ENCODE data around the gene SMYD4. TPM values are rescaled to one million over a fixed set of nuclear protein-coding genes. Genes with fewer than 3 reads are reported as not detected.

SMYD4 gene
- total and polyA plus RNA-seq, 2 experiments from 2014 or later = 17.0 to 21.9 TPM

- TF ChIP-seq CREB1 (CRISPR knock-in tag; IDR thresholded peaks at IDR 0.05; ENCODE audit: low read depth) (no peak), ZNF114 (CRISPR knock-in tag; IDR thresholded peaks at IDR 0.05) (no peak), ZNF462 (CRISPR knock-in tag; IDR thresholded peaks at IDR 0.05) (no peak), ZNF331 (CRISPR knock-in tag; IDR thresholded peaks at IDR 0.05; ENCODE audit: low read depth) (no peak), NANOG (IDR thresholded peaks at IDR 0.05; ENCODE audit: borderline replicate concordance) (no peak), JUNB (IDR thresholded peaks at IDR 0.05; ENCODE audit: unreplicated experiment) (no peak), STAT1 (IDR thresholded peaks at IDR 0.05; ENCODE audit: unreplicated experiment) (no peak)
Observed at GRCh38 chr17:1797323-1797722, 32.4 kb downstream of the SMYD4 start (continued).

- no peaks in the 10 kb centered on the region for H3K9me2 ChIP-seq (ENCODE audit: insufficient read depth)
- H3K4me3 Mint-ChIP-seq = no peak overlapping the region
- TF ChIP-seq JUNB (IDR thresholded peaks at IDR 0.05; ENCODE audit: unreplicated experiment) (no peak), CREB1 (CRISPR knock-in tag; IDR thresholded peaks at IDR 0.05; ENCODE audit: low read depth) (no peak), EZH2phosphoT487 (IDR thresholded peaks at IDR 0.05; ENCODE audit: unreplicated experiment) (no peak), ZNF331 (CRISPR knock-in tag; IDR thresholded peaks at IDR 0.05; ENCODE audit: low read depth) (no peak), REST (IDR thresholded peaks at IDR 0.05; ENCODE audit: unreplicated experiment) (no peak), POLR2AphosphoS5 (IDR thresholded peaks at IDR 0.05; ENCODE audit: low read depth) (no peak), ZNF114 (CRISPR knock-in tag; IDR thresholded peaks at IDR 0.05) (no peak), STAT1 (IDR thresholded peaks at IDR 0.05; ENCODE audit: unreplicated experiment) (no peak)
Observed at GRCh38 chr17:1796800-1797199, 32.9 kb downstream of the SMYD4 start.

More at GRCh38 chr17:1796800-1797199, 32.9 kb downstream of the SMYD4 start:
- Histone ChIP-seq H3K4me1 (ENCODE audit: insufficient read depth) (no peaks in the 10 kb centered on the region), H3F3A (replicated peaks; ENCODE audit: low read depth) (no peaks in the 10 kb centered on the region), H3K4me2 (no peak overlapping the region), H2AFZ (no peak overlapping the region), H3K4me3 (no peak overlapping the region), H3K36me3 (ENCODE audit: insufficient read depth) (0 out of 2 replicates have a peak, but pooled peaks cover 11% of the 10 kb centered on the region), H3K27me3 (ENCODE audit: insufficient read depth) (no peaks in the 10 kb centered on the region), H3K27ac (ENCODE audit: low read depth) (no peak overlapping the region), H4K20me1 (replicated peaks; ENCODE audit: insufficient read depth) (peaks cover 22% of the 10 kb centered on the region; the same call in 1 of the 2 replicates), H3K79me2 (replicated peaks; ENCODE audit: insufficient read depth) (peaks cover 33% of the 10 kb centered on the region)
- DNase-seq (ENCODE audit: low spot score) (no peak), ATAC-seq (no peak)
- Mint-ChIP-seq H3K27ac (no peak overlapping the region), H3K9me3 (no peaks in the 10 kb centered on the region), H3K4me1 (no peaks in the 10 kb centered on the region), H3K27me3 (ENCODE audit: insufficient read depth, low read depth, poor library complexity) (peaks cover 7% of the 10 kb centered on the region), H3K36me3 (ENCODE audit: low read depth) (peaks cover 37% of the 10 kb centered on the region; the same call in 2 of the 3 replicates)
